NCI-H1930 (cell line): Measurements from ENCODE around the gene STAT5A.
"Not testable (repeated sequence)": the region's sequence is repeated elsewhere in the genome, so short reads cannot be mapped to it uniquely, and the experiment has no call there.

Source experiments
- DNase-seq, 2 experiments: peaks; one replicate each; lab custom pipeline; 2025; lab: John Stamatoyannopoulos, UW

The STAT5A gene

DNA sequence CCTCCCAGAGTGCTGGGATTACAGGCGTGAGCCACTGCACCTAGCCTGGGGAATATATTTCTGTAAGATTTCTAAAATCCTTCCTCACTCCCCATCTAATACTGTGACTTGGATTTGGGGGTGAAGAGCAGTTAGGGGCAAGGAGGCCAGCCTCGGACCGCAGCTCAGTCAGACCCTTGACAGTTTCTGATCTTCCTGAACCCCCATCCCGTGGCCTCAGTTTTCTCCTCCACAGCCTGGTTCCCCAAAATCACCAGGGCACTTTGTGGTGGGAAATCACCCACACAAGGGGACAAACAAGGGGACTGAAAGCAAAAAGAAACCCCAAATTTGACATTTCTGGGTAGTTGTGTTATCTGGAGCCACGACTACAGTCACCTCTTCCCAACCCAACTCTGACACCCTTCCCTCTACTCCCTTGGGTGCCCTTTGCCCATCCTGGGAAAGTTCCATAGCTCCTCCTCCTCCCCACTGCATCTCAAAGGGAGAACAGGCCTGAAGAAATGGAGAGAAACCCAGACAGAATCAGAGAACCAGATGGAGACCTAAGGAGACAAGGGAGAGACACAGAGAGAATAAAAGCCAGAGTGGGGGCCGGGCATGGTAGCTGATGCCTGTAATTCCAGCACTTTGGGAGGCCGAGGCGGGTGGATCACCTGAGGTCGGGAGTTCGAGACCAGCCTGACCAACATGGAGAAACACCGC is 2.8 kb upstream of the STAT5A start:
- no peak for DNase-seq

DNA sequence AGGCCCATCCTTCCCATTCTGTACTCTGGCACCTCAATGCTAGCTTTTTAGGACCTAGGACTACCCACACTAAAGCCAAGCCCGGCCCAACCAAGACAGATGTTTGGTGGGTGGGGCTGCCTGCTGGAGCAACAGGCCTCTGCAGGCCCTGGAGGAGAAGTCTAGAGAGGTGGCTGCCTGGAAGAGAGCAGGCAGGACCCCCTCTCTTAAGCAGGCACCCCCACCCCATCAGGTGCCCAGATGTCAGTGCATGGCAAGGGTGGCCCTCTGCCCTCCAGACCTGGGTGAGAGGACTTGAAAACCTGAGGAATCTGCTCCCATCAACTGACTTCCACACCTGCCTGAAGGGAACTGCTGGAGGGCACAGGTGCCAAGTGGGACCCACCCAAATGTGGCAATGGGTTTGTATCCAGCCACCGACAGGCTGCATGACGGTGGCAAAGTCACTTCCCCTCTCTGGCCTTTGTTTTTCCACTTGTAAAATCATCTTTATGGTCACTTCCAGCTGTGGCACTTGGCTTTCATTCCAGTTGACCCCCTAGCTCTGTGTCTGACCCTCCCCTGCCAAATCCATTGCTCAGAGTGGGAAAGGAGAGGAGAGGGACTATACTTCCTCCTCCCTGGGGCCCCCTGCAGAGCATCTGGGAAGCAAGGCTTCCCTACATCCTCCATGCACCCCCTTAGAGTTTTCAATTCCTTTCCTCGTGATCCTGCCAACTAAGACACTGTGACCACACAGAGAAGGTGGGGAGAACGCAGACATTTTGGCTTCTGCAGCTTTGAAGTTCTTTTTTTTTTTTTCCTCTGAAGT is 1.7 kb upstream of the STAT5A start:
- no peak for DNase-seq

DNA sequence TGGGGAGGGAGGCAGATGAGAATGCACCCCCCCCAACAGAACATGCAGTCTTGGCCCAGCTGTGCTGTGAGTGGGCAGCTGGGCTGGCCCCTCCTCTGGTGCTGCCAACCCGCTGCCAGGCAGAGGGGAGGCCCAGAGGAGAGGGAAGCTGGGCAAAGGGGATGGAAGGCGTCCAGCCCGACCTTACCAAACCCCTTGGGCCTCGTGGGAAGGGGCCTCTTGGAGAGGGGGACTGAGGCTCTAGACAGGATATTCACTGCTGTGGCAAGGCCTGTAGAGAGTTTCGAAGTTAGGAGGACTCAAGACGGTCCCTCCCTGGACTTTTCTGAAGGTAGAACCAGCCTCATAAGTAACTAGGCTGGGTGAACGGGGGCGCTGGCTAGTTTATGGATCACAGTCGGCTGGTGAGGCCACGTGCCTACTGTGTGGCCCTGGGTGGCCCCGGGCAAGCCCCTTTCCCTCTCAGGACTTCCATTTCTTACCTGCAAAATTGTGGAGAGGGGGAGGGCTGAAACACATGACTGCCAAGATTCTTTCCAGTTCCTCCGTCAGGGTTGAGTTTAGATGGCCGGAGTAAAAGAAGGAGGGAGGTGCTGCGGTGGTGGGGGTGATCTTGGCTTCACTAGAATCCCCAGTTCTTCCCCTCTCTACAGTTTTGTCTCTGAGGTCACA is 857 bp upstream of the STAT5A start:
- no peak for DNase-seq

GRCh38 chr17:42288803-42289610 is 709 bp downstream of the STAT5A start:
- DNase-seq: no peak

DNA sequence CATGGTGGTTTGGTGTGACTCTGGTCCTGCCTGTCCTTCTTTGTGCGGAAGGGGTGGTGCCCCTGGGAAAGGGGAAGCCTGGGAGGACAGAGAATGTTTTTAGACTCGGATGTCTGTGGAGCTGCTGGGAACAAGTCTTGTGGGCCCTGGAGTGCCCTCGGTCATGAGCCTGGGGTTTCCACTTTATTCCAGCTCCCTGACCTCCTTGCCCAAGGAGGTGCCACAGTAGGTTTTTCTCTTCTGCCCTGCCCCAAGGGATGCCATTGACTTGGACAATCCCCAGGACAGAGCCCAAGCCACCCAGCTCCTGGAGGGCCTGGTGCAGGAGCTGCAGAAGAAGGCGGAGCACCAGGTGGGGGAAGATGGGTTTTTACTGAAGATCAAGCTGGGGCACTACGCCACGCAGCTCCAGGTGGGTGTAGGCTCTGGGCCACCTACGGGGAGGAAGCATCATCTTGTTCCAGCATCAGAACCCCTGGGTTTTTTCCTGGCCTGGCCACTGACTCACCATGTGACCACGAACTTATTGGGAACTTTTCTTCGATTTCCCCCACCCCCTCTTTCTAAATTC is 1.4 kb downstream of the STAT5A start:
- no peak for DNase-seq

- DNase-seq: no peak
Measured at GRCh38 chr17:42290577-42290976, 2.3 kb downstream of the STAT5A start.

DNA sequence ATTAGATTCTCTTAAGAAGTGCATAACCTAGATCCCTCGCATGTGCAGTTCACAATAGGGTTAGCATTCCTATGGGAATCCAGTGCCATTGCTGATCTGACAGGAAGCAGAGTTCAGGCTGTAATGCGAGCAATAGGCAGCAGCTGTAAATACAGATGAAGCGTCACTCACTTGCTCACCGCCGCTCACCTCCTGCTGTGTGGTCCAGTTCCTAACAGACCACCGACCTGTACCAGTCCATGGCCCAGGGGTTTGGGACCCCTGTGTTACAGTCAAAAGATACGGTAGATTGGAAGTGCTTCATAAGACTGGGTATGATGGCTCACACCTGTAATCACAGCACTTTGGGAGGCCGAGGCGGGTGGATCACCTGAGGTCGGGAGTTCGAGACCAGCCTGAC is 2.8 kb downstream of the STAT5A start:
- no peak for DNase-seq

DNA sequence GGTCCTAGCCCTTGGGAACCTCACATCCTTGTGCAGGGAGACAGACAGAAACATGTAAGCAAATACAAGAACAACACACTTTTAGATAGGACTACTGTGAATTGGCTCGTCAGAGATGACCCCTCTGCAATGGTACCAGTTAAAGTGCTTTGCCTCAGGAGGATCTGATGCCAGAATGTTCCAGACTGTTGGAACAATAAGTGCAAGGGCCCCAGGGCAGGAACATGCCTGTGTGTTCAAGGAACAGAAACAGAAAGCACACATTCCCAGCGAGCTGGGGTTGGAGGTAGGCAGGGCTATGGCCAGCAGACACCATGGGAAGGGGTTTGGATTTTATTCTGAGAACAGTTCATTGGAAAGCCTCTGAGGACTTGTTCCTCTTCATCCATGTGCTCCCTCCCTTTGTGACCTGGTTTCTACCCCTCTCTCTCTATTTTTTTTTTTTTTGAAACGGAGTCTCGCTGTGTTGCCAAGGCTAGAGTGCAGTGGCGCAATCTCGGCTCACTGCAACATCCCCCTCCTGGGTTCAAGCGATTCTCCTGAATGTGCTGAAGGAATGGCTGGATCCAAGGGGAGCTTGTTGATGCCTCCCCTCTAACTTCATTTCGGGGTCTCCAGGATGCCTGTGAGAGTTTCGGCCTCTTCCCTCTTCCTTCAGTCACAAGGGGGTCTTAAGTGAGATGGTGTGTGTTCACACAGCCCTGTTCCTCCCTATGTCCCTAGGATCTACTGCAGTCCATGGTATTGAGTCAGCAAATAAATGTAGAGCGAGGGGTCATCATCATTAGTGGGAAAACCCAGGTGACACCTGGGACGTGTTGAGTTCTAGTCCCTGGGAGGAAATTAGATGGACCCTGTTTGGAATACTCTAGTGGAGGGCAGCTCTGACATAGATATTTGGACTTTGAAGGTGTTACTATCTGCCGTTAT is 6.4 kb downstream of the STAT5A start:
- DNase-seq: no peak

DNA sequence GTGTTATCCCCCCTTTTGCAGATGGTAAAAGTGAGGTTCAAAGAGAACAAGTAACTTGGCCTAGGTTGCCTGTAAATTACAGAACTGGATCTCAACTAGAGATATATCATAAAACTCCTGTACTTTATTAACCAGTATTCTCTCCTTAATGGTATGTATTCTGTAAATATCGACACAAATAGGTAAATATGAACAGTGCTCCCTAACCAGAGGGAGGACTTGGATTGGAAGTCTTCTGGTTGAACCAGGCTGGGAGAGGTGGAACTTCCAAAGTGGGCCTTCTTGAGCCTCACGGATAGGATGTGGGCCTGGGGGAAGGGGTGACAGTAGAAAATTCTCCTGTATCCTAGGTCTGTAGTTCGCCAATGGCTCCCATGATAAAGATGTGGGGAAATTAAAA is 7.7 kb downstream of the STAT5A start:
- DNase-seq: no peak

GRCh38 chr17:42297775-42298174 is 9.5 kb downstream of the STAT5A start:
- DNase-seq: not testable (repeated sequence)

DNA sequence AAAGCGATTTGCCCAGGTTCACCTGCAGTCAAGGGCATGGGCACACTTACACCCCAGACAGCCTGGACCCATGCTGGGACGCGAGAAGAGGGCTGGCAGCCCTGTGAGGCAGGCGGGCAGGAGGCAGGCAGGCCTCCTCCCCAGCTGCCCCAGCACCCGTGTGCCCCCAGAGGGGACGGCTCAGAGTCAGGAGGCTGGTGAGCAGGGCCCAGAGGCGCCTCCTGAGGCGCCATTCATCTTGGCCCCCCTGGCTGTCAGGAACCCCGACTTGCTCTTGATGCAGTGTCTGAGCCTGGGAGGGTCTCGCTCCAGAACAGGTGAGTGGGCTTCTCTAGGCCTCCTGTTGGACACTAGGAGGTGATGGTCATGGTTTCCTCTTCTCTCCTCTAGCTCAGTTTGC is 11.1 kb downstream of the STAT5A start:
- not testable (repeated sequence) for DNase-seq

DNA sequence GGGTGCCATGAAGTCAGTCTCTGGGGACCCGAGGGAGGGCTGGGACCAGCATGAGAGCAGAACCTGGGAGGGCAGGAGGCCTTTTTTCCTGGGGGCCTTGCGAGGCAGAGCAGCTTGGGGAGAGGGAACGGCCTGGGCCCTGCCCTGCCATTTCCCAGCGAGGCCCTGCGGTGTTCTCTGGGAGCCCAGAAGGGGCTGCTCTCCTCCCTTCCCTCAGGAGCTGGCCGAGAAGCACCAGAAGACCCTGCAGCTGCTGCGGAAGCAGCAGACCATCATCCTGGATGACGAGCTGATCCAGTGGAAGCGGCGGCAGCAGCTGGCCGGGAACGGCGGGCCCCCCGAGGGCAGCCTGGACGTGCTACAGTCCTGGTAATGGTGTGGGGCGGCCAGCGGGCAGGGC is 11.6 kb downstream of the STAT5A start:
- DNase-seq: not testable (repeated sequence)

GRCh38 chr17:42301022-42301421 is 12.7 kb downstream of the STAT5A start:
- no peak for DNase-seq

DNA sequence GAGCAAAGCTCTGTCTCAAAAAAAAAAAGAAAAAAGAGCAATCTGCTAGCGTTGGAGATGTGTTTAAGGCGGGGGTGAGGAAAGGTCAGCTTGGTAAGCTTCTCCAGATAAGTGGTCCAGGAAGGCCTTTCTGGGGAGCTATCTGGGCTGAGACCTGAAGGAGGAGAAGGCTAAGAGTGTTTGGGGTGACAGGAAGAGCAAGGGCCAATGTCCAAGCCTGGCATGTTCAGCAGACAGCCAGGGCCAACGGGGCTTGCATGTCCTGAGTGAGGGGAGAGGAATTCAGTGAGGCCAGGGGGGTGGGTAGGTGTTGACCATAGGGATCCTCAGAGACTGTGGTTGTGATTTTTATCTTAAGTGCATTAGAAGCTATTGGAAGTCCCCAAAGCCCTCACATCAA is 15.4 kb downstream of the STAT5A start:
- DNase-seq: no peak

DNA sequence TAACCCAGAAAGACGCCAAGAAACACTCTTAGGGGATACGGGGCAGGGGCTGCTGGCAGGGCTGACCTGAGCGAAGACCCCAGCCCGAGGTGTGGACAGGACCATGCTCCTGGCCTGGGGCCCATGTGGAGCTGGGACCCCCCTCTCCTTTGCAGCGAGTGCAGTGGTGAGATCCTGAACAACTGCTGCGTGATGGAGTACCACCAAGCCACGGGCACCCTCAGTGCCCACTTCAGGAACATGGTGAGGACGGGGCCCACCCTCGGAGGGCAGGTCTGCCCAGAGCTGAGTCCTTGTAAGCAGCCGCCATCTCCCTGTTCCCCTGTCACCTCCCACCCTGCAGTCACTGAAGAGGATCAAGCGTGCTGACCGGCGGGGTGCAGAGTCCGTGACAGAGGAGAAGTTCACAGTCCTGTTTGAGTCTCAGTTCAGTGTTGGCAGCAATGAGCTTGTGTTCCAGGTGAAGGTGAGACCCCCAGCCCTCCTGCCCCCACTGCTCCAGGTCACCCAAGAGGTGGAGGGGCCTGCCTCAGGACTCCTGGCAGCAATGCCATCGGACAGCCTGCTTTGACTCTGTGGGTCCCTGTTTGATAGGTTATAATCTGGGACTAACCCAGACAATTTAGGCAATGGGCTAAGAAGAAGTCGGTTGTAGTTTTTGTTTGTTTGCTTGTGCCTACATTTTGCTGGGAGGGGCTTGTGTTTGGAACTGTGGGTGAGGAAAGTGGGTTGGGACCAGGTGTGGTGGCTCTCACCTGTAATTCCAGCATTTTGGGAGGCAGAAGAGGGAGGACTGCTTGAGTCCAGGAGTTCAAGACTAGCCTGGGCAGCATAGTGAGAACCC is 16.1 kb downstream of the STAT5A start:
- DNase-seq: no peak

GRCh38 chr17:42305031-42305330 is 16.7 kb downstream of the STAT5A start:
- not testable (repeated sequence) for DNase-seq

DNA sequence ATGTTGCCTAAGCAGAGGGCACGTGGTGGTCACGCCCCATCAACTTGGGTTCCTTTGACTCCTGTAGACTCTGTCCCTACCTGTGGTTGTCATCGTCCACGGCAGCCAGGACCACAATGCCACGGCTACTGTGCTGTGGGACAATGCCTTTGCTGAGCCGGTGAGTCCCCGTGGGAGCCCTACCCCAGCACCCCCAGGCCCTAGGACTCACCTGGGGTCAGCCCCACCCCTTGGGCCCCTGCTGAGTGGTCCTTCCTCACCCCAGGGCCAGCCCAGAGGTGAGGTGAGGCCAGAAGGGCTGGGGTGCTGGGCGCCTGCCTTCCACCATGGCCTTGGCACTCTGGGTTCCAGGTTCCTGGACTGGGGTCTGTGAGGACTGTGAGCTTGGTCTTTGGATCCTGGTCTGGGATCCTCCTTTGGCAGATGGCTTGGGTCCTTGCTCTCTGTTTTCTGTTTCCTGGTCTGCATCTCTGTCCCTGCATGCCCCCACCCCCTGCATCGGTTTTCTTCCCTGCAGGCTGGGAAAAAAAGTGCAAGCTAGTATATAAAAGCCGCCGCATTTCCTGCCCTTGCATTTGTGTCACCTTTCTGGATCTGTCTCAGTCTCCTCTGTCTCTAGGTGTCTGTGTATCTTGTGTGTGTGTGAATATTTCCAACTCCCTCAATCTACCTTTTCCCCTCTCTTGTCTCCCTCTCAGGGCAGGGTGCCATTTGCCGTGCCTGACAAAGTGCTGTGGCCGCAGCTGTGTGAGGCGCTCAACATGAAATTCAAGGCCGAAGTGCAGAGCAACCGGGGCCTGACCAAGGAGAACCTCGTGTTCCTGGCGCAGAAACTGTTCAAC is 17.5 kb downstream of the STAT5A start:
- DNase-seq: no peak

GRCh38 chr17:42306385-42306667 is 18.0 kb downstream of the STAT5A start:
- no peak for DNase-seq

- DNase-seq: no peak
Measured at GRCh38 chr17:42307362-42307927, 19.1 kb downstream of the STAT5A start.
